Stimulated activated CD4-positive, alpha-beta T cell treated with anti-CD3 and anti-CD28 coated beads, TNF-alpha, amount 100 ng/mL, for 1 hour (primary cell): ENCODE measurements around the gene AEBP1.

ENCODE experiments used
- DNase-seq, 3 donors: peaks; one replicate each; pipeline ENCODE4 v3.0.0-alpha.2; 2020; ENCODE audit warnings: low read depth in 3 of 3, low spot score in 1 of 3

Gene AEBP1

DNA sequence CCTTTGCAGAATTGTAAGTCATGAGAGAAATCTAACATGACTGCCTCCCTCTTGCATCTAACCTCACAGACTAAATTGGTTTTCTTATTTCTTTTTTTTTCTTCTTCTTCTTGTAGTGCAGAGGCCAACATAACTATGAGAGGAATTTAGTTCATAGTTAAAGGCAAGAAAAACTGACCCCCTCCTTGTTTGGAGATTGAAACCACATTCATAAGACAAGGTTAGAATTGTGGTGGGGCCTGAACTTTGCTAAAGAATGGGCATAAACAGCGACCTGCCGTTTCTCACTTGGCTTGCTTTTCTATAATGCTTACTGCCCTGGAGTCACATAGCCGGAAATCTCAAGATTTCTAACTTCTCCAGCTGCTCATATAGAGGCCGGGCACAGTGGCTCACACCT is 19.4 kb upstream of the AEBP1 start:
- DNase-seq, result no peak

DNA sequence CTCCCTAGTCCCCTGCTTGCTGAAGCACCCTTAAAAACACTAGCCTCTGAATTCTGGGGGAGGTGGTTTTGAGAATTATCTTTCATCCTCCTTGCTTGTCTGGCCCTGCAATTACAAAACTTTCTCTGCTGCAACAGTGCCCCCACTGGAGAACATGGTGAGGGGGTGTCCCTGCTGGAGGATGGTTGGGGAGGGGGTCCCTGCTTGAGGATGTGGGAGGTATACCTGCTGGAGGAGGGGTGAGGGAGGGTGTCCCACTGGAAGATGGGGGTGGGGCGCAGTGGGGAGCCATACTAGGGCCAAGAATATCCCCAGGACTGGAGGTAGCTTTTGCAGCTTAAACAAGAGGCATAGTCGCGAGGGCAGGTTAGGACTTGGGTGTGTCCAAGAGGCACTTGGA is 18.6 kb upstream of the AEBP1 start:
- no peak for DNase-seq

DNA sequence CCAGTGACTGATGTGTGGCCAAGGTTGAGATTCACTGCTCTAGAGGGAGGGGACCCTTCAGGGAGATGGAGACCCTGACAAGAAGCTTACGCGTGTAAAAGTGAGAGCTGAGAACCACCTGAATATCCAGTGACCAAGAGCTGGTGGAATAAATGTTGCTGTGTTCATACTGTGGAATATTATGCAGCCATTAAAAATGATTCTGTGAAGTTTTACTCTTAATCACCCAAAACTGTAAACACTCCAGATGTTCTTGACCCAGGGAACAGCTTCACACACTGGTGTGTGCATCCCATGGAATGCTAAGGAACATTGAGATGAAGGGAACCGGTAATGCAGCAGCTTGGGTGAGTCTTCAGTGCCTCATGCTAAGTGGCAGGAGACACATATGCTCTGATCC is 17.5 kb upstream of the AEBP1 start:
- no peak for DNase-seq

DNA sequence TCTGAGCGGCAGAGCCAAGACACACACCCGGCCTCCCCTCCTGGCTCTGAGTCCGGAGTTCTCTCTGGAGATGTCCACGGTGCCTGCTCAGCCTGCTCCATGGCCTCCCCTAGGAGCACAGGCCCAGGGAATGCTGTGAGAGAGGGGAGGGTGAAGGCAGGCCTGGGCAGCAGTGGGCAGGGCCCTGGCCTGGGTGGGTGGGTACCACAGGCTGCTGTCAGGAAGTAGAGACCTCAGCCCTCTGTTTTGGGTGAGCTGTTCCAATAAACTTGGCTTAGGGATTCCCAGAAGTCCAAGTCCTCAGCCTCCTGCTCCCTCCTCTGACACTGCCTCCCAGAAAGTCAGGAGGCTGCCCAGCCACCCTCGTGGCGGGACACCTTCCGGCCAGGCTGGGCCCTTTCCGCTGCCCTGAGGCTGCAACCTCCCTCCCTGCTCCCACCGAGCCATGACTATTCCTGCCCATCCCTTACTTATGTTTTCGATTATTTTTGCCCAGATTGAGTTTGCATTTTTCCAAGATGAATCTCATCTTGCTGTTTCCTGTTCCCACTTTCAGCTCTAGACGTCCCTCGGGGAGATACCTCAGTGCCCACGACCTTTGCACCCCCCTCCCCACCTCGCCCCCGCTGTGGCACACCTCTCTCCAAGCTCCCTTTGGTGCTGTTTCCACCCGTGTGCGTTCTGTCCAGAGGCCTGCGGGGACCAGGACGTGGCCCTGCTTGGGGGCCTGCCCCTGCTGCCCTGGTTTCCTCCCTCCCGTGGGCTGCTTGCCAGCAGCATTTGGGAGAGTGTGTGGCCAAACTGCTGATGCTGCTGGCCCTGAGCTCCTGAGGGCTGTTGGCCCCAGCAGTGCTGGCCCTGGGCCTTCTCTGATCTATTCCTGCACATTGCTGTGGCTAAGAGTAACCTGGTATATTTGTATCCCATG is 16.0 kb upstream of the AEBP1 start:
- DNase-seq, result no peak

DNA sequence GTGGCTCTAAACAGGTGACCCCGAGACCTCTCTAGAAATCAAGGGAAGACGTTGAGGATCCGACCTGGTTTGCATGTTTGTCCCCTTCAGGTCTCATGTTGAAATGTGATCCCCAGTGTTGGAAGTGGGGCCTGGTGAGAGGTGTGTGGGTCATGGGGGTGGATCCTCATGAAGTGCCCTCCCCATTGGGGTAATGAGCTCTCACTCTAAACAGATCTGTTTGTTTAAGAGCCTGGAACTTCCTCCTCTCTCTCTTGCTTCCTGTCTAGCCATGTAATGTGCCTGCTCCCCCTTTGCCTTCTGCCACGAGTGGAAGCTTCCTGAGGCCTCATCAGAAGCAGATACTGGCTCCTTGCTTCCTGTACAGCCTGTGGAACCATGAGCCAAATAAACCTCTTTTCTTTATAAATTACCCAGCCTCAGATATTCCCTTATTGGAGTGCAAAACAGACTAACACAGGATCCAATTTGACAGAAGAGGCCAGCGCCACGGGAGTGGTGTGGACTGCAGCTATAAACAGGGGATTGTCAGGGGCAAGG is 11.0 kb upstream of the AEBP1 start:
- DNase-seq, result no peak

DNA sequence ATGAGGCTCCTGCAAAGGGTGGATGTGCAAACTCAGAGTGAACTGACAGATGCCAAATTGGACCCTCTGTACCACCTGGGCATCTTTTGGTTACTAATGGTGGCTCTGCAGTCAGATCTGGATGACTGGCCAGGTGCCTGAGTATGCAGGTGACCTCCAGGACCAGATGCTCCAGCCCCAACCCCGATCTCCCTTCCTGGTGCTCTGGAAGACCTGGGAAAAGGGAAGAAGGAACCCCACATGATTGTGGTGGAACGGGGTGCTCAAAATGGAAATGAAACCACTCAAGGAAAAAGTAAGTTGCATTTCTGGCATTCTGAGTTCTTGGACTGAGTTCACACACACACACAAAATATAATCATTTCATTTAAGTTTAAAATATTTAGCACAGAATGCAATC is 9.8 kb upstream of the AEBP1 start:
- no peak for DNase-seq

DNA sequence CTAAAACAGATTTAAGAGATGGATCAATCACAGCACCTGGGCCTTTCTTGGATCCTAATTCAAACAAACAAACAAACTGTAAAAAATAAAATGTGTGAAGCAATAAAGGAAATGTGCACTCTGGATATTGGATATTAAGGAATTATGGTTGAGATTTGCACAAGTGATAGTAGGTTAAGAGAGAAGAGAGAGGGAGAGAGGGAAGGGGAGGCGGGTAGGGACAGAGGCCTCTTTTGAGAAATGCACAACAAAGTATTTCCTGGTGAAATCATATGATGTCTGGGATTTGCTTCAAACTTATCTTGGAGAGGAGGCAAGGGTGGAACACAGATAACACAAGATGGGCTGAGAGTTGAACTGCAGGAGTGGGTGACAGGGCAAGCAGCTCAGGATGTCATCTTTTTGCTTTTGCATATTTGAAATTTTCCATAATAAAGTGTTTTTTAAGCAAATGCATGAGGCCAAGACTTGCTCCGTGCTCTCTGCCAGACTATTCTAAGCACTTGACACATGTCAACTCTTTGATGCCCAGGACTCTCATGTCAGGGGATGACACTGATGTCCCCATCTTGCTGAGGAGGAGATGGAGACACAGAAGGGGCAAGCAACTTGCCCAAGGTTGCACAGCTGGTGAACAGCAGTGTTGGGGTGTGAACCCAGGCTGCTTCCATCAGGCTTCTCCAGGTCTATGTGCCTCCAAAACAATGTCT is 9.1 kb upstream of the AEBP1 start:
- no peak for DNase-seq

DNA sequence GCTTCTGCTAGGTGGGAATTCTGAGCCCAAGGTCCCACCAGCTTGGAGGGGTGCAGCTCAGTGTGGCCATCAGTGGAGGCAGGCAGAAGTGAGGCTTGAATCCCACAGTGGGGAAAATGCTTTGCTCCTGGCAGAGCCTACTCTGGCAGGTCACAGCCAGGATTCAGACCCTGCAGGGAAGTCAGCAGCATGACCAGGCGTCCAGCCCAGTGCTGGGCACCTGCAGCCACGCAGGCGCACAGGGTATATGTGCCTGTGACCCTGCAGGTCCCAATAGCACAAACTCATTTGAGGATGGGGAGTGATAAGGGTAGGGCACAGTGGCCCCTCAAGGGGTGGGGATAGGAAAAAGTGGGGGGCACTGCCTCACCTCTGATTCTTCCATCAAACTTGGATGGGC is 8.4 kb upstream of the AEBP1 start:
- DNase-seq, result no peak

DNA sequence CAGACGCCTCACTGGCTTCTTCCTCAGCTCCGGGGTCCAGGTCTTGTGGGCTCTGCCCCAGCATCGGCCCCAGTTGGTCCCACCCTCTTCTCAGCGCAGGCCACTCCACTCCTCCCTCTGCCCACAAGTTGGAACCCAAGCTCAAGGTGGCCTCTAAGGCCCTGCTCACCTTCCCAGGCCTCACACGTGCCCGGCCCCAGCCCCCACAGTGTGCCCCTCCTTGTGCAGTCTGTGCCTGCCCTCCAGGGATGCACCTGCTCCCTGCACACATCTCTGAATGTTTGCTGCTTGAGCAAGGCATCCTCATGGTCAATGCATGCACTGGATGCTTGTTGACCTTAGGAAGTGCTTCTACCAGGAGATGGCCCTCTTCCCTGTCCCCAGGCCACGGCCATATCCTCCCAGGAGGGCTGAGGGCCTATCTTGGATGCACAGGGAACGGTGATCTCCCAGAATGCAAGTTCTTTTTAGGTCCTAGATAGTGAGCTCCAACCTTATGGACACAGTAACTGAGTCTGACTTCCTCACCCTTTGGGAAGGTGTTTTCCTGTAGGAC is 7.7 kb upstream of the AEBP1 start:
- no peak for DNase-seq

DNA sequence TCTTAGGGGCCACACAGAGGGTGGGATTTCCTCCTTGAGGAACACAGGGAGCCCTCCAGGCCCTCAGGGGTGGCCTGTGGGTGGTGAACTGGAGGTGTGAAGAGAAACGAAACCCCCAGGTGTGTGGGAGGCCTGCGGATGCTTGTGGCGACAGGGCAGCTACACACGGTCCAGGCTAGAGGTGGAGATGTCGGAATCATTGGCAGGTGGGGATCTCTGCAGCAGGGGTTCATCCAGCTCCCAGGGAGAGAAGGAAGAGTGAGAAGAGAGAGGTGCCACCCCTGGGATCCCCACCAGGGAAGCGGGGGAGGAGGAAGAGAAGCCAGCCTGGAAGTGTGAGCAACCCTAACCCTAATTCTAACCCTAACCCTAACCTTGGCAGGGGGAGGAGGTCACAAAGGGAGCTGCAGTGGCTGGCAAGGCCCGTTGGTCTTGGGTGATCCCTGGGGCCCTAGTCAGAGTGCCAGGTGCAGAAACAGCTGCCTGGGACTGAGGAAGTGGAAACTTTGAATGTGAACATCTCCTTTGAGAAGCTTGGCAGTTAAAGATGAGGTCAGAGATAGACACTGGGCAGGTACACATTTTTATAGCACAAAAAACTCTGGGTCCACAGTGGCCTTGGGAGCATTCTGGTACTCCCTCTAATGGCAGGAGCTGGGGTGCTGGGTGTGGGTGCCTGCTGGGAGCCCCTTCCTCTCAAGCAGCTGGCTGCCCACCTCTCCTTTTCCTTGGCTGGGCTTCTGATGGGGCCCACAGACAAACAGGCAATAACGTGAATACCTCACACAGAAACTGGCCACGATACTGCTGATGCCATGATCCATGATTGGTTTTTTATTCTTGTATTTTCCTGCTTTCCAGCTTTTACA is 6.8 kb upstream of the AEBP1 start:
- no peak for DNase-seq

DNA sequence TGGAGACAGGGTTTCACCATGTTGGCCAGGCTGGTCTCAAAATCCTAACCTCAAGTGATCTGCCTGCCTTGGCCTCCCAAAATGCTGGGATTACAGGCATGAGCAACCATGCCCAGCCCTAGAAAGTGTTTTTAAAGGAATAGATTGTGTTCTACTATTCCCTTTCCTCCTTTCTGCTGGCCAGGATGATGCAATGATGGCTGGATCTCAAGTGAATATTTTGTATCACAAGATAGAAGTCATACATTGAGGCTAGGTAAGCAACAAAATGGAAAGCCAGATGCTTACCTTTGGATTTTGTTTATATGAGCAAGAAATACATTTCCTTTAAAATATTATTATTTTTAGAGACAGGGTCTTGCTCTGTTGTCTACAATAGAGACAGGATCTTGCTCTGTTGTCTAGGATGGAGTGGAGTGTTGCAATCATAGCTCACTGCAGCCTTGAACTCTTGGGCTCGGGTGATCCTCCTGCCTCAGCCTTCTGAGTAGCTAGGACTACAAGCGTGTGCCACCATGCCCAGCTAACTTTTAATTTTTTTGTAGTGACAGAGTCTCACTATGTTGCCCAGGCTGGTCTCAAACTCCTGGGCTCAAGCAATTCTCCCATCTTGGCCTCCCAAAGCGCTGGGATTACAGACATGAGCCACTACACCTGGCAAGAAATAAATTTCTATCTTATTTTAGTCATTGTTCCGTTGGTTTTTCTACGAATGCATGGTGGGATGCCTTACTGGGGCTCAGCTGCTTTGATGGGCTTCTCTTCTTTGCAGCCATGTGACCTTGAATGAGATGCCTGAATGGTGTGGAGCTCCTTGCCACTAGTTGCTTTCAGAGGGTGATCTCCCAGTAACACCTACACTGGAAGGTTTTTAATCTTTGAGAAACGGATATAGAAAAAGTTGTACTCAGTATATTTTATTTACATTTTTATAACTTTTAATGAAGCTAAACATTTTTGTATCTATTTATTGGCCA is 5.8 kb upstream of the AEBP1 start:
- no peak for DNase-seq

DNA sequence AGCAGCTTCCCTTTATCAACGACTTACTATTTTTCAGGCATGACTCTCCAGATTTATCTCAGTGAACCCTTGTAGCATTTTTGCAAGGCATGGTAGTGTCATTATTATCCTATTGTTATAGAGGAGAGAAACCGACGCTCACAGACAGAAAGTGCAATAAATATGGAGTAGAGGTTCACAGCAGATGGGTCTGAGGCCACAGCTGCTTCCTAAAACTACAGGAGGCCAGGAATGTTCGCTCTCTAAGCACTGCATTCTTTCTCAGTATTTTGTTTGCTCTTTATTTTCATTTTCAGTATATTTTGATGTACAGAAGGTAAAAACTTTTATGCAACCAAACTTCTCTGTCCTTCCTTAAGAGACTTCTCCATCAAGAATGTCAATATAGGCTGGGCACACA is 4.5 kb upstream of the AEBP1 start:
- no peak for DNase-seq

DNA sequence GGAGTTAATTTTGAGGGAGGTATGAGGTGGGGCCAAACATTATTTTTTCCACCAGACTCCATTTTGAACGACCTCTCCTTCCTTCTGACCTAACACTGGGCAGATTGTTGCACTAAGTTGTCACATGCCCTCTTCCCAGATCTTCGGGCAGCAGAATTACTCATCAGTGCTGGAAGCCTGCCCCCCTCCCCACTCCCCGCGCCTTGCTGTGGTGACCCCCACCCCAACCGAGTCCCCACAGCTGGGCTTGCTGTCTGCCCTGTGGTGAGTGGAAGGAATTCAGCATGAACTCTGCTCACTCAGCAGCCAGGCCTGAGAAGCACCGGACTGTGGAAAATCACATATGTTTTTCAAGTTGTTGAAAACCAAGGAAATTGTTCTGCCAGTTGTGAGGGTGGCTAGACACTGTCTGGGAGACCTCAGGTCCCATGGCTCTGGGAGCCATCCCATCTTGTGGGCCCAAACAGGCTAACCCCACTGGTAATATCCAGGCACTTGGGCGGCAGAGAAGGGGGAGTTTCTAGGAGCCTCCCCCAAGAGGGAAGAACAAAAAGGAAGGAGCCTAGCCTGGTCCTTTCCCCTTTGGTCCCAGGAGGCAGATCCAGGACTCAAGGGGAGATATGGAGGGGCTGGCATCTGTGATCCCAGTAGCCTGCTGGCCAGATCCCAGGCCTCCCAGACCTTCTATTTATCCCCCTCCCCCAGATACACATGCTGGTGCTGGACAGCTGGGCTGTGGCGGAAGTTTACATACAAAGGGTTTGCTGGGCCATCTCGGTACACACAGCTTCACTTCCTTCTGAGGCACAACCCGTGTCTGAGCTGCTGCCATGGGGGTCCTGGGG is 3.5 kb upstream of the AEBP1 start:
- no peak for DNase-seq

DNA sequence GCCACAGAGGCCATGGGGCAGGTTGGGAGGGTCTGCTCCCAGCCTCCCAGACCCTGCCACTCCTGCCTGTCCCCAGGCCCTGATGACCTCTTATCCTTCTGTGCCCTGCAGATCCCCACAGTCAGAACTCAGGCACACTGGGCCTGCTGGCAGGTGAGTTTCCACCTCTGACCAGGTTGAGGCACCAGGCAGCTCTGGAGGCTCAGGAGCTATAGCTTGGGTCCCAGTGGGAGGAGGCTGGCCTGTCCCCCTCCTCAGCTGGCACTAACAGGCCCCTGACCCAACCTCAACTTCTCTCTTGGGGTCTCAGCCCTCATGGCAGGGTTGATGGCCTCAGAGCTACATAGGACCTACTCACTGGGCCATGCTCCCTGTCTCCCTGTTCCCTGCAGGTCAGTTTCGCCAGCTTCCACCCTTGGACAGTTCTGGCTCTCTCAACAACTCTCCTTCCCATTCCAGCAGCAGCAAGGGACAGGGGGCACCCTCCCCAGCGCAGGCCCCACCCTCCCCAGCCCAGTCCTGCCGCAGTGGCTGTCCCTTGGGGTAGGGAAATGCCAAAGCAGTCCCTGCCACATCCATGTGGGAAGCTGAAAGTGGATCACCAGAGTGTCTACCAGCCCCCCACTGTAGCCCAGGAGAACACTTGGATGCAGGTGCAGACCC is 2.7 kb upstream of the AEBP1 start:
- no peak for DNase-seq

DNA sequence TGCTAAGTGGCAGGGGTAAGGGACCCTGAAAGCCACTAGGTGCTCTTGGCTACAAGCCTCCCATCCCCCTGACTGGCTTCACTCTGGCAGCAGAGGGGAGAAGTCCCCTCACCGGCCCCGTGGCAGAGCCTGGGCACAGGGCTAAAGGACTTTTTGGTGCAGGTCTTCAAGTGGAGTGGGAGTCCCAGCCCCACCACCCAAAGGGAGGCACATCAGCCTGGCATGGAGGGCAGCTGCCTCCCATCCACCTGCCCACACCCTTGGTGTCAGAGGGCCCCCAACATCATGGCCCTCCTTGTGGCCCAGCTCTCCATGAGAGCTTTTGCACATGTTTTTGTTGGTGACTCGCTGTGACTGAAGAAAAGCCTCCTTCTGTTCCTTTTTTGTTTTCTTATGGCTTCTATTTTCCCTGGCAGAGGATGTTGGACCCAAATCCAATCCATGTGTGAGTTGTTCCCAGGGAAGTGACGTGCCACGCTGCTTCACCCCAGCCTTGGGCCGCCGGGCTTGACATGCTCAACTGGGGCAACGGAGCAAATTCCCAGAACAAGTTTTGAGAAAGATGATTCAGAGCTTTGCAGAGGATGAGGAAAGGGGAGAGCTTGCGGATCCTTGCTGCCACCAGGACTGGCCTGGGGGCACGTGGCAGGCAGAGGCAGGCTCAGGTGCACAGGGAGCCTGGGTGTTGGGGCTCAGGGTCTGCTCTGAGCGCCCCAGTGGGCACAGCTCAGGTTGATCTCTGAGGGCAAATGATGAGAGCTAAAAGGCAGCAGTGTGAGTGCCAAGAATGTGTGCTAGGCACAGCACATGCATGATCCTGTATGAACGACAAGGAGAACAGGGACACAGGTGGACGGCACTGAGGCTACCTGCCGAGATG is 1.9 kb upstream of the AEBP1 start:
- DNase-seq, result no peak

DNA sequence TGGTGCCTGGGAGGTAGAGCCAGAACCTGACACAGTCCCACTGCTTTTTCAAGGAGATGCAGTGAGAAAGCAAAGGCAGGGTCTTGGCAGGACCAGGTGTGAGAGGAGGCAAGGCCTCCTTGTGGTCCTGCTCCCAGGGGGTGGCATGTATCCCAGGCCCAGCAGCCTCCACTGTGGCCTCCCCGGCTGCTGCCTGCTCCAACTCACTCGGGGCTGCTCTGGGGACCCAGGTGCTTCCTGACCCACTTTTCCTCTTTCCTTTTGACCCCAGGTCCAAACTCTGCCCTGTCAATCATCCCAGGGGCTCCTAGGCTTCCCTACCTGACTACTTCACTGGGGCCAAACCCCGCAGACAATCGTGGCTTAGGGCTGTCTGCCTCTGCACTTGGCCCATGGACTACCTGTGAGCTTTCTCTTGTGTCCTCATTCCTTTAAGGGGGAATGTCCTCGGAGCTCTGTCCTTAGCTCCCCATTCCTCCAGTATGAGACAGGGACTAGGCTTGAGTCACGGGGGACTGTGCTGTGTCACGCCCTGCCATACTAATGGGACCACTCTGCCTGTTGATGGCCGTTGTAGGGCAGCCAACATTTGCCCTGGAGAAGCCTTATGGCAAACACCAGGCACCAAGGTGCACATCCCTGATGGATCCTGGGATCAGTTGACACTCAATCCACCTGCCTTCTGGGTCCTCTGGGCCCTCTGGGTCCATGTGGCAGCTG is 1.1 kb upstream of the AEBP1 start:
- no peak for DNase-seq

DNA sequence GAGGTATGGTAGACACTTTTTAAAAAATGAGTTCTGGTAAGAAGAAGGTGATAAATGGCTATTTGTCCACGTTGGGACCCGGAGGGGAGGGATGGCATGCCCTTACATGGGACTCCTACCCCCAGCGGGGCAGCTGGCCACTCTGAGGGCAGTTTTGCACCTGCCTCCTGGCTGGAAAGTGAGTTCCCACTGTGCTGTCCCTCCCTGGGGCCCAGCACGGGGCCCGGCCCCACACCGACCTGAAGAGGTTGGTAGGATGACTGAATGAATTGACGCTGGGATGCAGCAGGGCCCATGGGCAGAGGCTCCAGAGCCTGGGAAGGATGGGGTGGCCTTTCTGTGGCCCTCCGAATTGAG is 601 bp upstream of the AEBP1 start:
- DNase-seq, result no peak
